Fibroblast of peridontal ligament (primary cell): ENCODE results near the gene PTPN12.
"Not testable (repeated sequence)": the region's sequence is repeated elsewhere in the genome, so short reads cannot be mapped to it uniquely, and the experiment has no call there.

ENCODE experiments used
- DNase-seq: peaks from one replicate; pipeline ENCODE4 v3.0.0-alpha.2; 2010; ENCODE audit errors: extremely low read depth

Gene PTPN12

DNA sequence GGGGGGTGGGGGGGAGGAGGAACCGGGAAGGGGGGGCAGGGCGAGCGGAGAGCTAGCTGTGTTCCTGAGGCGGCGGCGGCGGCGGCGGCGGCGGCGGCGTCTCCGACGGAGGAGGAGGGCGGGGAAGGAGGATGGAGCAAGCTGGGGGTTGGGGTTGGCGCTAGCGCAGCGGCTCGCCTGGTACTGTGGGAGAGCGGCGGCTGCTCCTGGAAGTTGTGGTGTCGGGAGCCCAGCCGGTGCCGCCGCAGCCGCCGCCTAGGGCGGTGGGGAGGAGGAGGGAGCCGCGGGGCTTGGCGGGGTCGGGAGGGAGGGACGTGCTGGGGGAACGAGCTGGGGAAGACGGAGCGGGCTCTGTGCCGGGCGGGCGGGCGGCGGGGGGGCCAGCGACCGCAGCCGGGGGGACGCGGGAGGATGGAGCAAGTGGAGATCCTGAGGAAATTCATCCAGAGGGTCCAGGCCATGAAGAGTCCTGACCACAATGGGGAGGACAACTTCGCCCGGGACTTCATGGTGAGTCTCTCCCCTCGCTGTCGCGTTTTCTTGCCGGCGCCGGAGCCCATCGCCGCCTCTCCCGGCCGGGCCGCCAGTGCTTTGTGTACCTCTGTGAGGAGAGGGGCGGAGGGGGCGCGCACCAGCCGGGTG lies at the start of gene PTPN12:
Gene PTPN12 (plus strand): TSS at position 160 of the 642 bp plus-strand sequence. CDS start 252 bp downstream, at position 412.
- peak; percentile 69 for DNase-seq

DNA sequence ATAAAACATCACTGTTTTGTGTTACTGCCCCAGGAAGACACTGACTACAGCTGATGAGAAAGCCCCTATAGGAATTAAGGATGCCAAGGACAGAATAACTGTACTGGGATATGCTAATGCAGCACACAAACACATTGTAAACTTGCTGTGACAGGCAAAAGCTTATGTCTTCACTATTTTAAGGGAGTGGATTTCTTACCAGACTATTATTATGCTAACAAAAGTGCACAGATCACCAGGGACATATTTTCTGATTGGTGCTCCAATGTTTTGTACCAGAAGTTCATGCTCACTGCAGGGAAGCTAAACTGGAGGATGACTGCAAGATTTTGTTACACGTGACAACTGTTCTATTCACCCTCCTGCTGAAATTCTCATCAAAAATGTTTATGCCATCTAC lies 48.1 kb upstream of the PTPN12 start:
- no peak for DNase-seq

DNA sequence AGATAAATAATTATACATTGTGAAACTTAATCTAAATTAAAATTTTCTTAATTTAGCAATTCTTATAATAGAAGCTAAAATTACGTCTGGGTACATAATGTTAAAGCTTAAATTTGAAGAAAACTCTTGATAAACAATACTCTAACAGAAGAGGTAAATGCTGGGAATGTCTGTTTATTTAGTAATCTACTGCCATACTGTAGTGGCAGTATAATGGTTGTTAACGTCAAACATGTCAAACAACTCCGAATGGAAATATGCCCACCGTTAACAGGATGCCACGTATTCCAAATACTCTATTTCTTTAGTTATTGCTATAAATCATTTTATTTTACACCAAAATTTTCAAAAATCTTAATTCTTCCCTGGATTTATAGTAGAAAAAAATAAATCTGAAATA lies 40.0 kb upstream of the PTPN12 start:
- no peak for DNase-seq

DNA sequence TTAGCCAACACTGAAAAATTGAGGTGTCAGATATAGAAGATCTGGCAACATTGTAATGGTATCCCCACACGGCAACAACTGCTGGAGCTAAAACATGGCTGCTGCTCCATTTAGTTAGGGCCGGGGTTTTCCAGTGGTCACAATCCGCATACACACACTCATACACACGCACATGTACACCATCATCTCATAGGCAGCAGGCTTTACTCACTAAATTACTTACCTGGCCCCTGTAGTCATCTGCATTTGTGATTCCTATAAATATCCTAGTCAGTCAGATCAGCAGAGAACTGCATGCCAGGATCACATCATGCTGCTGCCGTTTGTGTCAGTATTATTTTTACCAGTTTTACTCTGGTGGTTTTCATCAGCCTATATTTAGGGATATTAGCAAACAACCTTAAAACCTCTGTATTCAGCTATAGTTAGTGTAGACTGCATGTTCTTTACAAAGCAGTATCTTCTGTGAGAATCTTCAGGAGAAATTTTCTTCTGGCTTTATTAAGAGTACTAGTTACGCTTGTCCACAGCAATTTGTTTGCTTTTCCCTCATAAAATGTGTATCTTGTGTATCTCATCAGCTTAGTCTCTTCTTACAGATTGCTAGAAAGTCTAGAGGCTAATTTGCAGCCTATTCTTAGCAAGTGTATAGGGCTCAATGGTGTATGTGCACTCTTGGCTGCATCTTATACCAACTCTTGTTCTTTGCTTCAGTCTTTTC lies 38.3 kb upstream of the PTPN12 start:
- no peak for DNase-seq

DNA sequence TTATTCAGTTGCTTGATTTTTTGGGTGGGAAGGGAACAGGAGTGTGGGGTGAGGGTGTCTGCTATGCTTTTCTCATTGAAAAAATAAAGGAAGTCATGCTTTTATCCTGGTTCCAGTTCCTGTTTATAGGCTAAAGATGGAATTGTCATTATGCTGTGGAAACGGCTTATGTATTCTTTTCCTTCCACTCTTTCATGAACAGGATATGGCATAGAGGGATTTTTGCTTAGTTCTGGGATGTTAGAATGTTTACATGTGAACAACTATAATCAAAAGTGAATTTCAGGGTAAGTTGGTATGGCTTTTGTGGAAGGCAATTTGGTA lies 35.9 kb upstream of the PTPN12 start:
- no peak for DNase-seq

DNA sequence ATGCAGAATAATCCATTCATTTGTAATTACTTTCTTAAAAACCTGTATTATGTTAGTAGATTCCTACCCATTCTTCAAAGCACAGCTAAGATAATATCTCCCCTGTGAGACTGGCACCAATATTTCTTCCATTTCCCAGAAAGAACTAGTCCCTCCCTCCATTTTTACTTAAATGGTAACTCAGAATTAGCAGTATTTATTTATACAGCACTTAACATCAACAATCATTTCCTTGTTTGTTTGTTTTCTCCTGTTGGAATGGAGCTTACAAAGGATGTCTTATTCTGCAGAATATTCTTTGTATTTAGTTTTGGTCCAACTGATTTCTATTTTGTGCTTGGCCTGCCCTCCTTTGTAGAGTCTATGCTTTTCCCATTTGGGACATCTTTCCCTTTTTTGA lies 32.1 kb upstream of the PTPN12 start:
- DNase-seq = no peak

DNA sequence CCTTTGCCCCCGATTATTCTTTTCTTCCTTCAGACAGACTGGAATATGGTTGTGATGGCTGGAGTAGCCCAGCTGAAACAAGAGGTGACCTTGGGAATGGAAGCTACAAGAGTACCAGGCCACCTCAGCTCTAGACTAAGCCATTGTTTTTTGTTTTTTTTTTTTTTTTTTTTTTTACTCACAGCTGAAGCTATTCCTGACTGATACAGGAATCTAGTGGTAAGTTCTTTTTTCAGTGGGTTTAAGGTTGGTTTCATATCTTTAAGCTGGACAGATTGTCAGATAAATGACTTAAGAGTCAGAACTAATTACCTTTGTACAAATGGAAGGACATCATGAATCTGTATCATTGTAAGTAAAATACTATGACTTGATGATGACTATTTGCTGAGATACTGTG lies 30.2 kb upstream of the PTPN12 start:
- DNase-seq = no peak

DNA sequence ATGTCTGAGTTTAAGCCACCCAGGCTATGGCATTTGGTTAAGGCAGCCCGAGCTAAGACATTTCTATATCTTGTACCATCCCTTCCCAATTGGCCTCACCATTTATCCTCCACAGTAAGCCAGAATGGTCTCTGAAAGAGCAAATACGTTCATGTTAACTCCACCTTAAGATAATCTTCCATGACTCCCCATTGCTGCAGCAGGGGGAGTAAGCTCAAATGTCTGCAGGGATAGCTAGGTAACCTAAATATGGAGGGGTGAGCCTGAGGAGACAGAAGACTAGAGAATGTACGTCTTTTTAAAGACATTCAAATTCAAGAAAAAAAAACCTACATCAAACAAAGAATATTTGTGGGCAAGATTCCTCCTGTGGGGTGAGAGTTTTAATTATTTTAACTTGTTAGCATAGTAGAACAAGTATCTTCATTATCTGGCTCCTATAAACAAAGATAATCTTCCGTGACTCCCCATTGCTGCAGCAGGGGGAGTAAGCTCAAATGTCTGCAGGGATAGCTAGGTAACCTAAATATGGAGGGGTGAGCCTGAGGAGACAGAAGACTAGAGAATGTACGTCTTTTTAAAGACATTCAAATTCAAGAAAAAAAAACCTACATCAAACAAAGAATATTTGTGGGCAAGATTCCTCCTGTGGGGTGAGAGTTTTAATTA lies 24.0 kb upstream of the PTPN12 start:
- DNase-seq = not testable (repeated sequence)

DNA sequence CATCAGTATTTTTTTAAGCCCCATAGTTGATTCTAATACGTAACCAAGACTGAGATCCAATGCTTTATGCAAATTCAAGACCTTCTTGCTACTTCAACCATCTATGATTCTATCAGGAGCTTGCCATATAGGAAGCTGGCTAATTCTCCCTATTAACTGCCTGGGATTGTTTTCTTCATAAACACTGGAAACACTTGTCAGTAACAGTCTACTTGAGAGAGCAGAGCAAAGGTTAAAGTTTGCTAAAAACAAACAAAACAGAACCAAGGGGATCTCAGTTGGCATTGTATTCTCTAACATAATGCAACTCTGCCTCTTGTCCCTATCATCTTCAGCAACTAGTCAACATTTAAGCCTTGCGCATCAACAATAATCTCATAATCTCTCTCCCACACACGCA lies 21.0 kb upstream of the PTPN12 start:
- DNase-seq = no peak

DNA sequence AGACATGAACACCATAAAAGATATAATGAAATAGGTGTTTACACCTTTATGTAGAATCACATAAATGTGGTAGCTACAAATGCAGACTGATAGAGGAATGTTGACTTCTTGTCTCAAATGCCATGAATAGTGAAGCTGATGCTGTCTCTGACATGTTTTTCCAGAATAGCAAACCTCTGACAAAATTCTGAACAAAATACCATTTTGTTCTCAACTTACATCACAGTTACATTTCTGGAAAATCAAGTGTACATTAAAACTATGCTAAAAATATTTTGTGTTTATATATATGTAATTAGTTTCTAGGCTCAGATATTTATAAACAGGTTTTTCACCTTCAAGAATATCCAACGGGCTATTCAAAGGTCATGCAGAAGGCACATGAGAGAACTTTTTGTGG lies 16.8 kb upstream of the PTPN12 start:
- no peak for DNase-seq

DNA sequence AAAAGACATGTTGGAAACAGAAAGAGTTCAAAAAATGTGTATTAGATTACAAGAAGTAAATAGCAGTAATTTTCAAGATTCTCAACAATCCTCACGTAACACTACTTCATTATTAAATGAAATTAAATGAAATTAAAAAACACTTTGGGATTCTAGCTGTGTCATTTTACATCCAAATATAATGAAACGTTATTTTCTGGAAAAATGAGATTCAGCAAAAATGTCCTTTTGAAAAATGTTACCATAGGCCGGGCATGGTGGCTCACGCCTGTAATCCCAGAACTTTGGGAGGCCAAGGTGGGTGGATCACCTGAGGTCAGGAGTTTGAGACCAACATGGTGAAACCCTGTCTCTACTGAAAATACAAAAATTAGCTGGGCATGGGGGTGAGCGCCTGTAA lies 15.6 kb upstream of the PTPN12 start:
- DNase-seq = not testable (repeated sequence)

DNA sequence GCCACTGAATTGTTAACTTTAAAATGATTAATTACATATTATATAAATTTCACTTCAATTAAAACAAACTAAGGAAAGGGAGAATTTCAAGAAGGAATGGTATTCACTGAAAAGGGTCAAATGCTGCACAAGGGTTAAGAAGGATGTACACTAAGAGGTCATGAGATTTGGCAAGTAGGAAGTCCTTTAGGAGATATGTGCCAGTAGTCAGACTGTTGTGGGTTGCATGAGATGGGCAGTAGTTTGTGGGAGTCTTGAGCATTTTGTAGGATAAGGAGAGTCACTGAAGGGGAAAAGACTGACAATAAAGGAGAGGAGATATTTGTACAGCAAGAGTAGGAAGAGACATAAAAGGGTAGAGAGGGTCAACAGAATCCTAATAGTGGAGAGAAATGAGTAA lies 12.4 kb upstream of the PTPN12 start:
- no peak for DNase-seq

DNA sequence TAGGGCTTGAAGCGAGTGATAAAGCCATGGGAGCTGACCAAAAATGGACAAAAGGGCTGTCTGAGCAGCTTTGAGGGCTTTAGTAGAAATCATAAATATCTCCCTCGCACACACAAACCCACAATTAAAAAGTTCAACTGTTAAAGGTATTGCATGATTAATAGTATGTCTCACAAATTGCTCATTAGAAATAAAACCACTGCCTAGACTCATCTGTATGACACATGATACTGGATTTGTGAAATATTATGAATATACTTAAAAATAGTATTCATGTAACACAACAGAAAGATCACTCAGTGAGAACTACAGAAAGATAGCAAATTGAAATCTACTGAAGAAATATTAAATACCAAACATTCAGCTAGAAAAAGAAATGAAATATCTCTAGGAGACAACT lies 11.9 kb upstream of the PTPN12 start:
- DNase-seq = no peak

DNA sequence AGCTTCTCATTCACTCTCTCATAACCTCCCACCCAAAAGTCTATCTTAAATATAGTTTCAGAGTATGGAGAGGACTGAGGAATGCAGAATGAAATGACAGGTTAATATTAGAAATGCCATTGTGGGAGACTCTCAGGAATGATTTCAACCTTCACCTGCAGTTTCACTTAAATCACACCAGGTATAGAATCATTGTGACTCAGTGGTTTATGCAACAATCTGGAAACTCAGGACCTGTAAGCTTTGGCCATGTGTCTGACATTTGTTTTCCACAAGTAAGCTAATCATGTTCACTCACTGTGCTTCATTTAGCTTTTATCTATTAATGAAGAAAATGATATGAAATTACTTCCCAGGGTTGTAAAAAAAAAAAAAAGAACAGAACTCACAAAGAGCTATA lies 8.7 kb upstream of the PTPN12 start:
- no peak for DNase-seq

DNA sequence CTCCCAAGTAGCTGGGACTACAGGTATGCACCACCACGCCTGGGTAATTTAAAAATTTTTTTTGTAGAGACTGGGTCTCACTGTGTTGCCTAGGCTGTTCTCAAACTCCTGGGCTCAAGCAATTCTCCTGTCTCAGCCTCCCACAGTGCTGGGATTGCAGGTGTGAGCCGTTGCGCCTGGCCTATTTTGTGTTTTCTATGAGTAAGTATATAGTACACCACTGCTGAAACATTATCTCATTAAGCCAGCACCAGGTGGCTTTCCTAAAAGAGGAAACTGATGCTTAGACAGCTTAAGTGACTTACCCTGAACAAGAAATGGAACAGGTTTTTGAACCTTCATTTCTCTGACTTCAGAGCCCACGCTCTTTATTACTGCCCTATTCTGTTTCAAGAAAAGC lies 7.8 kb upstream of the PTPN12 start:
- no peak for DNase-seq

DNA sequence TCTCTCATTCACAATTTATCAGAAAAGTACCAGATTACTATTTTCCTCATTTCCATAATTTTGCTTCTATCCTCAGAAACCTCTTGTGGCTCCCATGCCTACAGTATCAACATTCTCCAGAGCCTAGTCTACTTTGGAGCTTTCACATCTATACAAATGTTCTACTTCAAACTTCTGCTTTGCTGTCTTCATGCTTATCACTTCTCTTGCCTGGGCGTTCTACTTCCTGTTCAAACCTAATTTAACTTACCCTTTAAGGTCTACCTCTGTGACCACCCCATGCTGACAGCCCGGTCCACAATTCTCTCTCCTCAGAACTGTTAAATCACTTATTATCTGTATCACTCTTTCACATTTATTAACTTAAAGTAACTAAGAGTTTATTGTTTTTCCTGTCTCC lies 6.1 kb upstream of the PTPN12 start:
- no peak for DNase-seq

DNA sequence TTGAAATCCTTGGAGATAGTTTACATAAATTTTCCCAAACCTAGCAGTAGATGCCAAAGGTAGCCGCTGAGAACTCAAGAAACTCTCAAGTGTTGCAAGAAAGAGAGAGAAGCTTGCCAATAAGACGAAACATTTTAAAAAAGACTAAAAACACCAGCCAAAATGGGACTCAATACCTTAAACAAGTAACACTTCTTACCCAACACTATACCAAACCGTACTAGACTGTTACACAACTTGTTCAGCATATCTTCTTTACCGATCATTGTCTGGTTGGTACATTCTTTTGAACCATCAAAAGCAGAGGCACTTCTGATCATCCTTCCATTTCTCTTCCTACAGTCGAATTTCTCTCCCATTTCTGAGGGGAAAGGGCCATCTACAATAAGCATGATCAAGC lies 4.8 kb upstream of the PTPN12 start:
- DNase-seq = no peak

DNA sequence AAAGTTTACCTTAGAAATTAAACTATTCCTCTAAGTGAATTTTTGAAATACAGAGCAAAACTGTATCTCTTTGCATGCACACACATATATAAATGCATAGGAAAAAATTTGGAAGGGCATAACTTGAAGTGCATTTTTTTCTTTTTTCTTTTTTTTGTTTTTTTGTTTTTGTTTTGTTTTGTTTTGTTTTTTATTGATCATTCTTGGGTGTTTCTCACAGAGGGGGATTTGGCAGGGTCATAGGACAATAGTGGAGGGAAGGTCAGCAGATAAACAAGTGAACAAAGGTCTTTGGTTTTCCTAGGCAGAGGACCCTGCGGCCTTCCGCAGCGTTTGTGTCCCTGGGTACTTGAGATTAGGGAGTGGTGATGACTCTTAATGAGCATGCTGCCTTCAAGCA lies 4.4 kb upstream of the PTPN12 start:
- not testable (repeated sequence) for DNase-seq

DNA sequence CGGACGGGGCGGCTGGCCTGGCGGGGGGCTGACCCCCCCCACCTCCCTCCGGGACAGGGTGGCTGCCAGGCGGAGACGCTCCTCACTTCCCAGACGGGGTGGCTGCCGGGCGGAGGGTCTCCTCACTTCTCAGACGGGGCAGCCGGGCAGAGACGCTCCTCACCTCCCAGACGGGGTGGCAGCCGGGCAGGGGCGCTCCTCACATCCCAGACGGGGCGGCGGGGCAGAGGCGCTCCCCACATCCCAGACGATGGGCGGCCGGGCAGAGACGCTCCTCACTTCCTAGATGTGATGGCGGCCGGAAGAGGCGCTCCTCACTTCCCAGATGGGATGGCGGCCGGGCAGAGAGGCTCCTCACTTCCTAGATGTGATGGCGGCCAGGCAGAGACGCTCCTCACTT lies 3.0 kb upstream of the PTPN12 start:
- not testable (repeated sequence) for DNase-seq

DNA sequence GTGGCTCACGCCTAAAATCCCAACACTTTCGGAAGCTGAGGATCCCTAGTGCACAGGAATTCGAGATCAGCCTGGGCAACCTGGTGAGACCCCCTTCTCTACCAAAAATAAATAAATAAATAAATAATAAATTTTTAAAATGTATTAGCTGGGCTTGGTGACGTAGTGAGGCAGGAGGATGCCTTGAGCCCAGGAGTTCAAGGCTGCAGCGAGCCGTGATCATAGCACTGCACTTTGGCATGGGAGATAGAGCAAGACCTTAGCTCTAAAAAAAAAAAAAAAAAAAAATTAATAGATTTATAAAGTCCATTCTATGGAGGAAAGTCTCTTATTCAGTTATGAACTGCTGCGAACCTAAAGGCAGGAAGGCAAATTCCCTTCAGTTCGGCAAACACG lies 1.1 kb upstream of the PTPN12 start:
- no peak for DNase-seq

DNA sequence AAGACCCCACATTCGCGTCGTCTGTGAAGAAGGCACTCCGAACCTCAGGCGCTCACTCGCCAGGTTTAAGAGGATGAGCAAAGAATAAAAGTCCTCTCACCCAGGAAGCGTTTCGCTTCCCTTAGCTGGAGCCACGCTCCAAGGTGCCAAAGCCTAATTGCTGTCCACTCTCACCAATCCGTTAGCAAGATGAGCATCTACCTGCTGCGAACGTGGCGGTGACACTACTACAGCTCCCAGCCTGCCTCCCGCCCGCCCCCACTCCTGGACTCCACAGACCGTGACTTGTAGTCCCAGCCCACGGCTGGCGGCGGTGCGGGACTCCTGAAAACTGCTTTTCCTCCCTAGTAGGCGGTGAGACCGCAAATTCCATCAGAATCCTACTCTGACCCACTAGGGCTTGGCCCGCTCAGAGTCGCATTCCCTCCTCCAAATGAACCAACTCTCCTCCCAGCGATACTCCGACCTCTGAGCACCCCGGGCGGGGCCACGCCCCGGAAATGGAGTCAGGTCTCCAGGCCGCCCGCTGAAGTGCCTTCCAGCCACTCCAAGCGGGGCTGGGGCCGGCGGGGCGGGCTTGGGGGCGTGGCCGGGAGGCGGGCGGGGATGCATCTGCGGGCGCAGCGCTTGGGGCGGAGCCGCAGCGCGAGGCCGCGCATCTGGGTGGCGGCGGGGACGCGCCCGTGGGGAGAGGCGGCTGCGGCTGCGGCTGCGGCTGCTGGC lies 521 bp upstream of the PTPN12 start:
- peak; percentile 94 for DNase-seq

DNA sequence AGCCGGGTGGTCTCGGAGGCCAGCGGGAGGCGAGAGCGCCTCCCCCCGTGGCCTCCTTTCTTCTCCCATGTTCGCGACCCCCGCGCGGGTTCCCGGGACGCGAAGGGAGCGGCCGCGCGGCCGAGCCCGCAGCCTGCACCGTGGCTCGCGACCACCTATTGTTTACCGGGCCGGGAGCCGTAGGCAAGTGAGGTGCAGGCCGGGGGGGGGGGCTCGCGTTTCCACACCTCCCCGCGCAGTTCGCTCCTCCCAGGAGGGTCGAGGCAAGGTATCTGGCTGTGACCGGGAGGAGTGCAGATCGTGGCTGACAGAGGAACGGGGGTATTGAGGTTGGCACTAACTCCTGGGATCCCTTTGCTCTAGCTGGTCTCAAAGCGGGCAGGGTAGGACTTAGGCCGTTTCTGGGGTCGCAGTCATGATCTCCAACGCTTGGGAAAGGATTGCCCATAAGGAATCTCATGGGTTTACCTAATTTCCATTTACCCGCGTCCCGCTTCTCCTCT lies 734 bp downstream of the PTPN12 start:
- DNase-seq = no peak
